ENCODE measurements around the gene KNDC1. TPM values are rescaled to one million over a fixed set of nuclear protein-coding genes. Genes with fewer than 3 reads are reported as not detected.

Gene KNDC1
- total and polyA plus RNA-seq, 2 experiments from 2014 or later: 1.8 to 16.0 TPM

DNA sequence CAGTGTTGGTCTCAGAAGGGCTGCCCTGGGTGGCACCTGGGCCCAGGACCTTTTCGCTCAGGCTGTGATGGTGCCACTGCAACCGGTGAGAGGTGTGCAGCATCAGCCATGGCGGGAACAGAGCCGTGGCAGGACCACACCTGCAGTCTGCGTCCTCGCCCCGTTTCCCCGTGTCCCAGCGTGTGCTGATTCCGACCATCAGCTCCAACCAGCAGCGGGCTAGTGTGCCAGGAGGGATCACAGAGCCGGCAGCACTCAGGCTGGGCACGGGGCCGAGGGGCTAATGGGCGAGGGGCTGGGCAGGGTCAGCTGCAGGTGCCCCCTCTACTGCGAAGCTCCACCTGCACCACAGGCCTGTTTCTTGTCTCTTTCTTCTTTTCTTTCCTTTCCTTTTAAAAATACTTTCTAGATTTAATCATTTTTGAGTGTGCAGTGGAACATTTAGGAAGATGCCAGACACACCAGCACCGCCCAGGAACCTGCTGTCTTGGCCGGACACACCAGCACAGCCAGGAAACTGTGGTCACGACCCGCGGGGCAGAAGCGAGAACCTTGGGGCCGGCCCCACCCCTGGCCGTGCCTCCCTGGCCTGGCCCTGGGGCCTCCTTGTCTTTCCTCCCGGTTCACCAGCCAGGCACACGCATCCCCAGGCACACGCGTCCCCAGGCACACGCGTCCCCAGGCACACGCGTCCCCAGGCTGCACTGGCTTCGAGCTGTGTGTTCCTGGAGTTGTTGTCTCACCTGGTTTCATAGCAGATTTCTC lies 37.7 kb upstream of the KNDC1 start:
- no peak overlapping the region for H3K4me2 ChIP-seq
- TF ChIP-seq POLR2AphosphoS5 (IDR thresholded peaks at IDR 0.05; ENCODE audit: low read depth) (no peak), CTCF (conservative IDR thresholded peaks at IDR 0.05; ENCODE audit: low read depth in 2 of 2) (no peak), EZH2 (IDR thresholded peaks at IDR 0.05; ENCODE audit: low read depth, unreplicated experiment) (no peak), STAT1 (IDR thresholded peaks at IDR 0.05; ENCODE audit: unreplicated experiment) (no peak), REST (IDR thresholded peaks at IDR 0.05; ENCODE audit: unreplicated experiment) (no peak), ETS1 (IDR thresholded peaks at IDR 0.05) (no peak), EZH2phosphoT487 (IDR thresholded peaks at IDR 0.05; ENCODE audit: unreplicated experiment) (no peak), CREB1 (CRISPR knock-in tag; IDR thresholded peaks at IDR 0.05; ENCODE audit: low read depth) (no peak), ZNF462 (CRISPR knock-in tag; IDR thresholded peaks at IDR 0.05) (no peak), ZNF331 (CRISPR knock-in tag; IDR thresholded peaks at IDR 0.05; ENCODE audit: low read depth) (no peak), NANOG (IDR thresholded peaks at IDR 0.05; ENCODE audit: borderline replicate concordance) (no peak), JUNB (IDR thresholded peaks at IDR 0.05; ENCODE audit: unreplicated experiment) (no peak), ZNF114 (CRISPR knock-in tag; IDR thresholded peaks at IDR 0.05) (no peak)
- Mint-ChIP-seq H3K4me1 (peaks cover 2% of the 10 kb centered on the region; the same call in 1 of the 3 replicates), H3K27me3 (ENCODE audit: insufficient read depth, low read depth, poor library complexity) (peaks cover 7% of the 10 kb centered on the region), H3K27ac (no peak overlapping the region), H3K9me3 (no peaks in the 10 kb centered on the region; the same call in 1 of the 3 replicates), H3K36me3 (ENCODE audit: low read depth) (no peaks in the 10 kb centered on the region), H3K4me3 (no peak overlapping the region)
- H3K27me3 ChIP-seq (ENCODE audit: insufficient read depth): no peaks in the 10 kb centered on the region
- DNase-seq (ENCODE audit: low spot score): no peak
- H3K79me2 ChIP-seq (replicated peaks; ENCODE audit: insufficient read depth): no peaks in the 10 kb centered on the region
- ATAC-seq: no peak
- no peaks in the 10 kb centered on the region for H4K20me1 ChIP-seq (replicated peaks; ENCODE audit: insufficient read depth)
- no peaks in the 10 kb centered on the region for H3K36me3 ChIP-seq (ENCODE audit: insufficient read depth)
- no peak overlapping the region for H3K27ac ChIP-seq (ENCODE audit: low read depth)
- no peak overlapping the region for H2AFZ ChIP-seq
- no peak overlapping the region for H3K4me3 ChIP-seq
- H3F3A ChIP-seq (replicated peaks; ENCODE audit: low read depth): no peaks in the 10 kb centered on the region
- H3K9me2 ChIP-seq (ENCODE audit: insufficient read depth): no peaks in the 10 kb centered on the region
- no peaks in the 10 kb centered on the region for H3K4me1 ChIP-seq (ENCODE audit: insufficient read depth)

Data from GM23338 (cell line).